Breast epithelium (tissue), 3 donors: ENCODE measurements around the gene ABCC5.

ENCODE experiments used
- CTCF ChIP-seq, 3 donors: fragments of 450-650 bp; IDR thresholded peaks; one replicate each; pipeline ENCODE4 v1.5.1; 2016 to 2017; ENCODE audit warnings: antibody characterized with exemption in 3 of 3, mild to moderate bottlenecking in 3 of 3, moderate library complexity in 3 of 3
- POLR2A ChIP-seq: fragments of 450-650 bp; IDR thresholded peaks from one replicate; pipeline ENCODE4 v1.6.1; 2016; ENCODE audit warnings: antibody characterized with exemption, mild to moderate bottlenecking, moderate library complexity
- POLR2AphosphoS5 ChIP-seq, 3 donors: sonication (generic); formaldehyde crosslinking; IDR thresholded peaks; one replicate each; pipeline ENCODE4 v1.6.1; 2017; ENCODE audit warnings: antibody characterized with exemption in 3 of 3

- TF ChIP-seq CTCF (IDR thresholded peaks at IDR 0.05) (no peak), POLR2AphosphoS5 (IDR thresholded peaks at IDR 0.05) (no peak), POLR2A (no peak)
Measured at GRCh38 chr3:183921096-183921495, 96.6 kb downstream of the ABCC5 start.
